DOHH2 (cell line): ENCODE results near the gene DNAJC22.

Source experiments
- H3F3A ChIP-seq: fragments of 200-600 bp; sonication (generic), shearing (Covaris generic); 2 replicates; pipeline ENCODE4 v1.6.0; 2016; ENCODE audit warnings: antibody characterized with exemption, mild to moderate bottlenecking; ENCODE audit not compliant: control insufficient read depth, insufficient read depth
- H3K27ac ChIP-seq: fragments of 200-600 bp; sonication (generic); 2 replicates; pipeline ENCODE4 v1.5.1; 2014; ENCODE audit warnings: low read depth, mild to moderate bottlenecking, low read length, moderate library complexity
- H3K27me3 ChIP-seq: fragments of 200-600 bp; sonication (generic); 2 replicates; pipeline ENCODE4 v1.6.1; 2014; ENCODE audit warnings: mild to moderate bottlenecking, low read length, mixed read lengths; ENCODE audit not compliant: control insufficient read depth
- H3K36me3 ChIP-seq: fragments of 200-600 bp; sonication (generic); 2 replicates; pipeline ENCODE4 v1.6.1; 2014; ENCODE audit warnings: mild to moderate bottlenecking, low read length, moderate library complexity, mixed read lengths; ENCODE audit not compliant: control insufficient read depth
- H3K4me1 ChIP-seq: fragments of 200-600 bp; sonication (generic); 2 replicates; pipeline ENCODE4 v1.6.1; 2014; ENCODE audit warnings: mild to moderate bottlenecking, low read length, mixed read lengths; ENCODE audit not compliant: control insufficient read depth
- H3K4me2 ChIP-seq: fragments of 200-600 bp; sonication (generic); 2 replicates; pipeline ENCODE4 v1.6.0; 2014; ENCODE audit warnings: mild to moderate bottlenecking, low read length, moderate library complexity
- H3K4me3 ChIP-seq: fragments of 200-600 bp; sonication (generic); 2 replicates; pipeline ENCODE4 v1.5.1; 2014; ENCODE audit warnings: mild to moderate bottlenecking, low read length, mixed read lengths
- H3K79me2 ChIP-seq: fragments of 200-600 bp; sonication (generic); 2 replicates; pipeline ENCODE4 v1.6.1; 2014; ENCODE audit warnings: mild to moderate bottlenecking, low read length, mixed read lengths; ENCODE audit not compliant: control insufficient read depth
- H3K9me2 ChIP-seq: fragments of 200-600 bp; sonication (generic); replicated peaks from 2 replicates; pipeline ENCODE4 v1.6.1; 2014; ENCODE audit warnings: mild to moderate bottlenecking, low read length, mixed read lengths; ENCODE audit not compliant: control insufficient read depth
- H3K9me3 ChIP-seq: fragments of 200-600 bp; sonication (generic); 2 replicates; pipeline ENCODE4 v1.6.1; 2014; ENCODE audit warnings: antibody characterized with exemption, low read length, mixed read lengths; ENCODE audit not compliant: control insufficient read depth, insufficient read depth
- H4K20me1 ChIP-seq: fragments of 200-600 bp; sonication (generic); 2 replicates; pipeline ENCODE4 v1.6.0; 2014; ENCODE audit warnings: low read depth, mild to moderate bottlenecking, antibody characterized with exemption, low read length, moderate library complexity; ENCODE audit not compliant: control insufficient read depth, insufficient read depth
- EZH2phosphoT487 ChIP-seq: fragments of 200-600 bp; sonication (generic); IDR thresholded peaks from 2 replicates; pipeline ENCODE4 v1.6.1; 2017; ENCODE audit warnings: borderline replicate concordance, mild to moderate bottlenecking, antibody characterized with exemption, low read length, moderate library complexity, mixed read lengths
- TF ChIP-seq, protein P1 (sequence below): fragments of 200-600 bp; sonication (generic); IDR thresholded peaks from one replicate; pipeline ENCODE4 v1.5.1; 2014; ENCODE audit warnings: antibody characterized with exemption, mild to moderate bottlenecking, low read depth, low read length; ENCODE audit not compliant: poor library complexity, severe bottlenecking

The DNAJC22 gene

GRCh38 chr12:49364989-49365388, 18.3 kb downstream of the DNAJC22 start:
- H3K36me3 ChIP-seq, result no peaks in the 10 kb centered on the region

DNA sequence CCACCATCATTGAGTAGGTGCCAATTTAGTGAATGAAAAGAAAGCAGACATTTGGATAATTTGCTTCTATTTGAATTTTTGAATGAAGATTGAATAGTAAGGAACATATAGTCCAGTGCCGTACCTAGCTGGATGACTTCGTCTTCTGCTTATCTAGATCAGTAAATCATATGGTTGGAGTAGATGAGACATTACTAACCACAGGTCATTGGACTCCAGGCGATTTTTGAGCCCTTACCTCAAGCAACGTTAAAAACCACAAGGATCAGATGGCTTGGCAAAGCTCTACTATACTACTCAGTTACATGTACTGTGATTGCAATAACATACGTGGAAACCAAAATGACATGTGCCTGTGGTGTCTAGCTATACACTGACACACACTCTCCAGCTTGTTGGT, 18.9 kb downstream of the DNAJC22 start:
- H3K27me3 ChIP-seq, result no peaks in the 10 kb centered on the region
- H3K9me2 ChIP-seq, result no peaks in the 10 kb centered on the region
- H3K27ac ChIP-seq, result no peak overlapping the region
- peaks cover 30% of the 10 kb centered on the region for H3K79me2 ChIP-seq
- H3K36me3 ChIP-seq, result peaks cover 2% of the 10 kb centered on the region; the same call in 1 of the 2 replicates
- H3K4me3 ChIP-seq, result no peak overlapping the region
- peaks cover 33% of the 10 kb centered on the region for H3K4me1 ChIP-seq
- peak overlapping the region; percentile 96 for H3K4me2 ChIP-seq
- no peaks in the 10 kb centered on the region for H3K9me3 ChIP-seq
- H4K20me1 ChIP-seq, result no peaks in the 10 kb centered on the region
- peaks cover 17% of the 10 kb centered on the region for H3F3A ChIP-seq
- TF ChIP-seq EZH2phosphoT487, result no peak
- TF ChIP-seq, protein P1, sequence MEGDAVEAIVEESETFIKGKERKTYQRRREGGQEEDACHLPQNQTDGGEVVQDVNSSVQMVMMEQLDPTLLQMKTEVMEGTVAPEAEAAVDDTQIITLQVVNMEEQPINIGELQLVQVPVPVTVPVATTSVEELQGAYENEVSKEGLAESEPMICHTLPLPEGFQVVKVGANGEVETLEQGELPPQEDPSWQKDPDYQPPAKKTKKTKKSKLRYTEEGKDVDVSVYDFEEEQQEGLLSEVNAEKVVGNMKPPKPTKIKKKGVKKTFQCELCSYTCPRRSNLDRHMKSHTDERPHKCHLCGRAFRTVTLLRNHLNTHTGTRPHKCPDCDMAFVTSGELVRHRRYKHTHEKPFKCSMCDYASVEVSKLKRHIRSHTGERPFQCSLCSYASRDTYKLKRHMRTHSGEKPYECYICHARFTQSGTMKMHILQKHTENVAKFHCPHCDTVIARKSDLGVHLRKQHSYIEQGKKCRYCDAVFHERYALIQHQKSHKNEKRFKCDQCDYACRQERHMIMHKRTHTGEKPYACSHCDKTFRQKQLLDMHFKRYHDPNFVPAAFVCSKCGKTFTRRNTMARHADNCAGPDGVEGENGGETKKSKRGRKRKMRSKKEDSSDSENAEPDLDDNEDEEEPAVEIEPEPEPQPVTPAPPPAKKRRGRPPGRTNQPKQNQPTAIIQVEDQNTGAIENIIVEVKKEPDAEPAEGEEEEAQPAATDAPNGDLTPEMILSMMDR, result no peak

More at GRCh38 chr12:49364989-49365388, 18.3 kb downstream of the DNAJC22 start:
- no peak overlapping the region for H3K4me3 ChIP-seq
- H3K4me1 ChIP-seq, result peaks cover 28% of the 10 kb centered on the region
- no peak overlapping the region for H3K27ac ChIP-seq
- peaks cover 25% of the 10 kb centered on the region for H3K79me2 ChIP-seq
- H3K27me3 ChIP-seq, result no peaks in the 10 kb centered on the region
- H3K4me2 ChIP-seq, result no peak overlapping the region
- no peaks in the 10 kb centered on the region for H3K9me2 ChIP-seq
- H4K20me1 ChIP-seq, result no peaks in the 10 kb centered on the region
- no peak for TF ChIP-seq EZH2phosphoT487
- TF ChIP-seq, protein P1, result no peak
- H3K9me3 ChIP-seq, result no peaks in the 10 kb centered on the region
- H3F3A ChIP-seq, result peaks cover 13% of the 10 kb centered on the region

DNA sequence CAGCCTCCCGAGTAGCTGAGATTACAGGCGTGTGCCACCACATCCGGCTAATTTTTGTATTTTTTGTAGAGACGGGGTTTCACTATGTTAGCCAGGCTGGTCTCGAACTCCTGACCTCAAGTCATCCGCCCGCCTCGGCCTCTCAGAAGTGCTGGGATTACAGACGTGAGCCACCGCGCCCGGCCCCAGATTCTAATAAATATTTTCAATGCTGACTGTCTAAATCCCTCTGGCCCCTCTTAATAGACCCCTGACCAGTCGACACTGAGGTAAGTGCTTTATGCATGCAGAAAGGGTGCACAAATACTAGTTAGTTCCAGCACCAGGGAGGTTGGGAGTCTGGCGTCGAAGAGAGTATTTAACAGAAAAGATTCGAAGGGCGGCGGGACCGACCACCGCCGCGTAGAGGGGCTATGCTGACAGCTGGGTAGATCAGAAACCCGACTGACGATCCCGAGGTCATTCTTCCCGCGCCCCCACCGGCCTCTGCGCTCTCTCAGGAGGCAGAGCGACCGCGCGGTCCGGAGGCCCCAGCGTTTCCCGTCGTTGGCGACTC, 19.5 kb downstream of the DNAJC22 start:
- Histone ChIP-seq H3K27me3 (no peaks in the 10 kb centered on the region), H3F3A (peaks cover 17% of the 10 kb centered on the region), H3K36me3 (peaks cover 2% of the 10 kb centered on the region; the same call in 1 of the 2 replicates), H4K20me1 (no peaks in the 10 kb centered on the region), H3K9me2 (no peaks in the 10 kb centered on the region), H3K27ac (peak overlapping the region; percentile 84), H3K9me3 (no peaks in the 10 kb centered on the region), H3K4me3 (peak overlapping the region; percentile 95), H3K79me2 (peaks cover 37% of the 10 kb centered on the region), H3K4me2 (peak overlapping the region; percentile 96), H3K4me1 (peaks cover 34% of the 10 kb centered on the region)
- TF ChIP-seq, protein P1, result no peak
- no peak for TF ChIP-seq EZH2phosphoT487
